HepG2 (cell line): Measurements from ENCODE around the gene JUND. TPM values are rescaled to one million over a fixed set of nuclear protein-coding genes. Genes with fewer than 3 reads are reported as not detected.

Experiments
- CBFB ChIP-seq: sonication (generic); formaldehyde crosslinking; IDR thresholded peaks from 2 replicates; pipeline ENCODE4 v1.4.0; 2020; ENCODE audit warnings: missing genetic modification reagents
- DMAP1 ChIP-seq: IDR thresholded peaks from 2 replicates; pipeline ENCODE4 v1.6.1; 2016
- FOXA1 ChIP-seq, 2 experiments: fragments of 450-650 bp in 1 of 2; sonication (generic) in 1 of 2; formaldehyde crosslinking in 1 of 2; IDR thresholded peaks; 2 replicates each; pipeline versions ENCODE4 v1.4.0 to v1.6.1; 2016 to 2020; ENCODE audit warnings: missing genetic modification reagents in 1 of 2
- GFI1 ChIP-seq: sonication (generic); formaldehyde crosslinking; IDR thresholded peaks from 2 replicates; pipeline ENCODE4 v1.5.0; 2020; ENCODE audit warnings: missing genetic modification reagents, mild to moderate bottlenecking, borderline replicate concordance
- GPBP1L1 ChIP-seq: sonication (generic); formaldehyde crosslinking; IDR thresholded peaks from 2 replicates; pipeline ENCODE4 v1.5.0; 2020; ENCODE audit warnings: mild to moderate bottlenecking, missing genetic modification reagents
- IRF1 ChIP-seq: sonication (generic); formaldehyde crosslinking; IDR thresholded peaks from 2 replicates; pipeline ENCODE4 v1.4.0; 2020; ENCODE audit warnings: low read depth, mild to moderate bottlenecking, missing genetic modification reagents
- IRF2 ChIP-seq: IDR thresholded peaks from 2 replicates; pipeline ENCODE4 v1.6.1; 2018; ENCODE audit warnings: missing genetic modification reagents, missing compliant biosample characterization
- MAX ChIP-seq: IDR thresholded peaks from 2 replicates; pipeline ENCODE4 v1.6.1; 2012; ENCODE audit warnings: inconsistent platforms
- NFYC ChIP-seq: IDR thresholded peaks from 2 replicates; pipeline ENCODE4 v1.6.1; 2016; ENCODE audit warnings: missing genetic modification reagents, missing compliant biosample characterization
- NR1H2 ChIP-seq: sonication (generic); formaldehyde crosslinking; IDR thresholded peaks from 2 replicates; pipeline ENCODE4 v1.8.1; 2022; ENCODE audit warnings: low read depth, missing genetic modification reagents, borderline replicate concordance
- NR3C1 ChIP-seq: sonication (generic); formaldehyde crosslinking; IDR thresholded peaks from 2 replicates; pipeline ENCODE4 v1.4.0; 2020; ENCODE audit warnings: missing genetic modification reagents
- ONECUT2 ChIP-seq: sonication (generic); formaldehyde crosslinking; IDR thresholded peaks from 2 replicates; pipeline ENCODE4 v1.4.0; 2020; ENCODE audit warnings: missing genetic modification reagents
- PITX1 ChIP-seq: sonication (generic); formaldehyde crosslinking; IDR thresholded peaks from 2 replicates; pipeline ENCODE4 v1.5.1; 2020; ENCODE audit warnings: mild to moderate bottlenecking, missing genetic modification reagents
- SOX13 ChIP-seq, 3 experiments: fragments of 450-650 bp in 1 of 3; sonication (generic) in 1 of 3; formaldehyde crosslinking in 1 of 3; IDR thresholded peaks in 2 of 3; conservative IDR thresholded peaks in 1 of 3; 2 replicates each; pipeline versions ENCODE4 v1.5.0 to v1.6.1; 2016 to 2020; ENCODE audit warnings: antibody characterized with exemption in 1 of 3, mild to moderate bottlenecking in 1 of 3, missing compliant biosample characterization in 1 of 3, missing genetic modification reagents in 1 of 3, moderate library complexity in 1 of 3
- SOX6 ChIP-seq, 2 experiments: fragments of 450-650 bp in 1 of 2; sonication (generic) in 1 of 2; formaldehyde crosslinking in 1 of 2; IDR thresholded peaks; 2 replicates each; pipeline versions ENCODE4 v1.4.0 to v1.6.1; 2017 to 2020; ENCODE audit warnings: antibody characterized with exemption in 1 of 2, mild to moderate bottlenecking in 1 of 2, missing genetic modification reagents in 1 of 2
- ZBTB42 ChIP-seq: sonication (generic); formaldehyde crosslinking; IDR thresholded peaks from 2 replicates; pipeline ENCODE4 v1.5.0; 2020; ENCODE audit warnings: mild to moderate bottlenecking, missing genetic modification reagents
- ZFP82 ChIP-seq: sonication (generic); formaldehyde crosslinking; IDR thresholded peaks from 2 replicates; pipeline ENCODE4 v1.5.1; 2020; ENCODE audit warnings: mild to moderate bottlenecking, missing genetic modification reagents, borderline replicate concordance
- ZNF12 ChIP-seq: sonication (generic); formaldehyde crosslinking; IDR thresholded peaks from 2 replicates; pipeline ENCODE4 v1.5.0; 2020; ENCODE audit warnings: missing genetic modification reagents
- ZNF446 ChIP-seq: sonication (generic); formaldehyde crosslinking; IDR thresholded peaks from 2 replicates; pipeline ENCODE4 v1.5.0; 2020; ENCODE audit warnings: mild to moderate bottlenecking, missing genetic modification reagents
- ZNF691 ChIP-seq: sonication (generic); formaldehyde crosslinking; IDR thresholded peaks from 2 replicates; pipeline ENCODE4 v1.4.0; 2020; ENCODE audit warnings: missing genetic modification reagents, low read depth, mild to moderate bottlenecking, borderline replicate concordance
- ZNF792 ChIP-seq: IDR thresholded peaks from 2 replicates; pipeline ENCODE4 v1.6.1; 2016
- polyA plus RNA-seq, 8 experiments: library from polyadenylated mRNA; depleted of rRNA in 3 of 8; stranded (reverse) in 7 of 8; unstranded in 1 of 8; fragments of >200 nt; fragmentation: Illumina TruSeq in 4 of 8; extraction: Trizol in 4 of 8; gene quantifications; 2 replicates each; pipeline versions ENCODE4 v1.2.1 to v1.2.3, GENCODE V29; 2011 to 2016; ENCODE audit warnings: low read depth in 4 of 8, missing spikeins in 1 of 8, mixed read lengths in 1 of 8; ENCODE audit not compliant: insufficient read depth in 1 of 8
- total RNA-seq, 5 experiments: library from RNA; depleted of rRNA; stranded (reverse); fragments of >200 nt; fragmentation: Illumina TruSeq; extraction: Trizol; gene quantifications; 2 replicates each; pipeline ENCODE4 v1.2.3, GENCODE V29; 2016; ENCODE audit warnings: low read depth in 1 of 5
- TF ChIP-seq, protein P1 (sequence below): sonication (generic); formaldehyde crosslinking; IDR thresholded peaks from 2 replicates; pipeline ENCODE4 v1.5.1; 2020; ENCODE audit warnings: missing genetic modification reagents, mild to moderate bottlenecking, borderline replicate concordance
- TF ChIP-seq, protein P2 (sequence below): sonication (generic); formaldehyde crosslinking; IDR thresholded peaks from 2 replicates; pipeline ENCODE4 v1.8.1; 2023; ENCODE audit warnings: mild to moderate bottlenecking, missing genetic modification reagents

The JUND gene
- total and polyA plus RNA-seq, 2 of the 13 experiments (the other 11 are each of a cell fraction or from before 2014, with no cell fraction given), result 41.2 to 59.8 TPM

DNA sequence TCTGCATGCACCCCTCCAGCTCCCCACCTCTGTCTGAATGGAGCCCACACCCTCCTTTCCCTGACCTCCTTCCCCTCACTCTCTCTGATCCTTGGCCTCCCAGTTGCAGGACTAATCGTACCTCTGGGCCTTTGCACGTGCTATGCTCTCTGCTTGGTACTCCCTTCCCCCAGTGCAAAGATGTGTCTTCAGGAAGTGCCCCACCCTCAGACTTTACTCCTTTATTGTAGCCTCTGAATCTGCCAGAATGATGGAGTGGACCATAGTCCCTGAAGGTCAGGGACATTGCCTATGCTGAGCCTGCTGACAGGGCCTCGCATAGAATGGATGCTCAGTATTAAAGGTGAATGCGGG, 1.3 kb upstream of the JUND start (continued):
- TF ChIP-seq ZNF792 (CRISPR knock-in tag) (0 out of 2 replicates have a peak, but pooled peaks have one; percentile 17), GPBP1L1 (CRISPR knock-in tag) (no peak), MAX (peak; percentile 73), GFI1 (CRISPR knock-in tag) (0 out of 2 replicates have a peak, but pooled peaks have one; percentile 31), SOX6 (IDR thresholded peaks at IDR 0.05) (no peak), SOX6 (CRISPR knock-in tag; IDR thresholded peaks at IDR 0.05) (no peak), ZNF691 (CRISPR knock-in tag) (peak; percentile 98), ONECUT2 (no peak), NFYC (no peak), PITX1 (CRISPR knock-in tag) (peak; percentile 72), ZNF446 (CRISPR knock-in tag) (no peak), CBFB (CRISPR knock-in tag) (0 out of 2 replicates have a peak, but pooled peaks have one; percentile 41), DMAP1 (CRISPR knock-in tag) (0 out of 2 replicates have a peak, but pooled peaks have one; percentile 11), NR3C1 (no peak), FOXA1 (IDR thresholded peaks at IDR 0.05) (no peak), FOXA1 (CRISPR knock-in tag; IDR thresholded peaks at IDR 0.05) (peak; percentile 6; the same call in 1 of the 2 replicates), SOX13 (IDR thresholded peaks at IDR 0.05) (no peak), SOX13 (CRISPR knock-in tag; conservative IDR thresholded peaks at IDR 0.05 in 1 of 2, IDR thresholded peaks at IDR 0.05 in 1 of 2) (peak in 1 of 2 experiments; percentile 49; a peak in 2 of 4 replicates), IRF1 (CRISPR knock-in tag) (no peak), ZNF12 (CRISPR knock-in tag) (no peak), ZBTB42 (CRISPR knock-in tag) (0 out of 2 replicates have a peak, but pooled peaks have one; percentile 17), NR1H2 (CRISPR knock-in tag) (no peak), ZFP82 (no peak), IRF2 (CRISPR knock-in tag) (no peak)
- TF ChIP-seq, protein P1, sequence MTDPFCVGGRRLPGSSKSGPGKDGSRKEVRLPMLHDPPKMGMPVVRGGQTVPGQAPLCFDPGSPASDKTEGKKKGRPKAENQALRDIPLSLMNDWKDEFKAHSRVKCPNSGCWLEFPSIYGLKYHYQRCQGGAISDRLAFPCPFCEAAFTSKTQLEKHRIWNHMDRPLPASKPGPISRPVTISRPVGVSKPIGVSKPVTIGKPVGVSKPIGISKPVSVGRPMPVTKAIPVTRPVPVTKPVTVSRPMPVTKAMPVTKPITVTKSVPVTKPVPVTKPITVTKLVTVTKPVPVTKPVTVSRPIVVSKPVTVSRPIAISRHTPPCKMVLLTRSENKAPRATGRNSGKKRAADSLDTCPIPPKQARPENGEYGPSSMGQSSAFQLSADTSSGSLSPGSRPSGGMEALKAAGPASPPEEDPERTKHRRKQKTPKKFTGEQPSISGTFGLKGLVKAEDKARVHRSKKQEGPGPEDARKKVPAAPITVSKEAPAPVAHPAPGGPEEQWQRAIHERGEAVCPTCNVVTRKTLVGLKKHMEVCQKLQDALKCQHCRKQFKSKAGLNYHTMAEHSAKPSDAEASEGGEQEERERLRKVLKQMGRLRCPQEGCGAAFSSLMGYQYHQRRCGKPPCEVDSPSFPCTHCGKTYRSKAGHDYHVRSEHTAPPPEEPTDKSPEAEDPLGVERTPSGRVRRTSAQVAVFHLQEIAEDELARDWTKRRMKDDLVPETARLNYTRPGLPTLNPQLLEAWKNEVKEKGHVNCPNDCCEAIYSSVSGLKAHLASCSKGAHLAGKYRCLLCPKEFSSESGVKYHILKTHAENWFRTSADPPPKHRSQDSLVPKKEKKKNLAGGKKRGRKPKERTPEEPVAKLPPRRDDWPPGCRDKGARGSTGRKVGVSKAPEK (CRISPR knock-in tag), result no peak
- TF ChIP-seq, protein P2, sequence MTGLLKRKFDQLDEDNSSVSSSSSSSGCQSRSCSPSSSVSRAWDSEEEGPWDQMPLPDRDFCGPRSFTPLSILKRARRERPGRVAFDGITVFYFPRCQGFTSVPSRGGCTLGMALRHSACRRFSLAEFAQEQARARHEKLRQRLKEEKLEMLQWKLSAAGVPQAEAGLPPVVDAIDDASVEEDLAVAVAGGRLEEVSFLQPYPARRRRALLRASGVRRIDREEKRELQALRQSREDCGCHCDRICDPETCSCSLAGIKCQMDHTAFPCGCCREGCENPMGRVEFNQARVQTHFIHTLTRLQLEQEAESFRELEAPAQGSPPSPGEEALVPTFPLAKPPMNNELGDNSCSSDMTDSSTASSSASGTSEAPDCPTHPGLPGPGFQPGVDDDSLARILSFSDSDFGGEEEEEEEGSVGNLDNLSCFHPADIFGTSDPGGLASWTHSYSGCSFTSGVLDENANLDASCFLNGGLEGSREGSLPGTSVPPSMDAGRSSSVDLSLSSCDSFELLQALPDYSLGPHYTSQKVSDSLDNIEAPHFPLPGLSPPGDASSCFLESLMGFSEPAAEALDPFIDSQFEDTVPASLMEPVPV (CRISPR knock-in tag), result no peak
